Nephron (organoid): ENCODE data around the gene ADRA2A.
A peak's percentile ranks its signal among the peaks of the same experiment; 100 is the strongest.

Experiments used
- H3K27ac Mint-ChIP-seq, 3 experiments: 2 replicates each; pipeline ENCODE4 v1.8.0; 2020; ENCODE audit warnings: mixed read lengths in 3 of 3, mild to moderate bottlenecking in 2 of 3, moderate library complexity in 1 of 3
- H3K27me3 Mint-ChIP-seq: 2 replicates; pipeline ENCODE4 v1.8.0; 2021; ENCODE audit warnings: low read depth, mild to moderate bottlenecking, moderate library complexity, mixed read lengths
- H3K36me3 Mint-ChIP-seq: 2 replicates; pipeline ENCODE4 v1.8.0; 2020; ENCODE audit warnings: low read depth, mixed read lengths
- H3K4me1 Mint-ChIP-seq: 2 replicates; pipeline ENCODE4 v1.8.0; 2020; ENCODE audit warnings: mixed read lengths
- H3K4me3 Mint-ChIP-seq, 3 experiments: 2 replicates each; pipeline ENCODE4 v1.8.0; 2020; ENCODE audit warnings: mild to moderate bottlenecking in 3 of 3, mixed read lengths in 3 of 3, moderate library complexity in 2 of 3
- H3K9me3 Mint-ChIP-seq: 2 replicates; pipeline ENCODE4 v1.8.0; 2020; ENCODE audit warnings: mixed read lengths
- TF ChIP-seq, protein P1 (sequence below), 3 experiments: fragments of 200-600 bp; sonication (generic); IDR thresholded peaks; one replicate each; pipeline ENCODE4 v1.5.0; 2021; ENCODE audit warnings: antibody characterized with exemption in 3 of 3; ENCODE audit not compliant: unreplicated experiment in 3 of 3

ADRA2A gene

GRCh38 chr10:111076682-111077478, at the start of gene ADRA2A:
Gene ADRA2A, plus strand, starts transcription at chr10:111077029. Its CDS starts 968 bp downstream, at chr10:111077997.
- TF ChIP-seq, protein P1, sequence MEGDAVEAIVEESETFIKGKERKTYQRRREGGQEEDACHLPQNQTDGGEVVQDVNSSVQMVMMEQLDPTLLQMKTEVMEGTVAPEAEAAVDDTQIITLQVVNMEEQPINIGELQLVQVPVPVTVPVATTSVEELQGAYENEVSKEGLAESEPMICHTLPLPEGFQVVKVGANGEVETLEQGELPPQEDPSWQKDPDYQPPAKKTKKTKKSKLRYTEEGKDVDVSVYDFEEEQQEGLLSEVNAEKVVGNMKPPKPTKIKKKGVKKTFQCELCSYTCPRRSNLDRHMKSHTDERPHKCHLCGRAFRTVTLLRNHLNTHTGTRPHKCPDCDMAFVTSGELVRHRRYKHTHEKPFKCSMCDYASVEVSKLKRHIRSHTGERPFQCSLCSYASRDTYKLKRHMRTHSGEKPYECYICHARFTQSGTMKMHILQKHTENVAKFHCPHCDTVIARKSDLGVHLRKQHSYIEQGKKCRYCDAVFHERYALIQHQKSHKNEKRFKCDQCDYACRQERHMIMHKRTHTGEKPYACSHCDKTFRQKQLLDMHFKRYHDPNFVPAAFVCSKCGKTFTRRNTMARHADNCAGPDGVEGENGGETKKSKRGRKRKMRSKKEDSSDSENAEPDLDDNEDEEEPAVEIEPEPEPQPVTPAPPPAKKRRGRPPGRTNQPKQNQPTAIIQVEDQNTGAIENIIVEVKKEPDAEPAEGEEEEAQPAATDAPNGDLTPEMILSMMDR (IDR thresholded peaks at IDR 0.05; ENCODE audit: unreplicated experiment in 3 of 3), result no peak
- Mint-ChIP-seq H3K4me1 (peaks cover 27% of the 10 kb centered on the region), H3K4me3 (peak within 1 kb of the TSS; percentile 86 to 88 (median 86)), H3K36me3 (peaks cover 14% of the 10 kb centered on the region), H3K27ac (peak within 1 kb of the TSS in 1 of 3 experiments; percentile 67), H3K9me3 (peaks cover 2% of the 10 kb centered on the region), H3K27me3 (peaks cover 90% of the 10 kb centered on the region)

DNA sequence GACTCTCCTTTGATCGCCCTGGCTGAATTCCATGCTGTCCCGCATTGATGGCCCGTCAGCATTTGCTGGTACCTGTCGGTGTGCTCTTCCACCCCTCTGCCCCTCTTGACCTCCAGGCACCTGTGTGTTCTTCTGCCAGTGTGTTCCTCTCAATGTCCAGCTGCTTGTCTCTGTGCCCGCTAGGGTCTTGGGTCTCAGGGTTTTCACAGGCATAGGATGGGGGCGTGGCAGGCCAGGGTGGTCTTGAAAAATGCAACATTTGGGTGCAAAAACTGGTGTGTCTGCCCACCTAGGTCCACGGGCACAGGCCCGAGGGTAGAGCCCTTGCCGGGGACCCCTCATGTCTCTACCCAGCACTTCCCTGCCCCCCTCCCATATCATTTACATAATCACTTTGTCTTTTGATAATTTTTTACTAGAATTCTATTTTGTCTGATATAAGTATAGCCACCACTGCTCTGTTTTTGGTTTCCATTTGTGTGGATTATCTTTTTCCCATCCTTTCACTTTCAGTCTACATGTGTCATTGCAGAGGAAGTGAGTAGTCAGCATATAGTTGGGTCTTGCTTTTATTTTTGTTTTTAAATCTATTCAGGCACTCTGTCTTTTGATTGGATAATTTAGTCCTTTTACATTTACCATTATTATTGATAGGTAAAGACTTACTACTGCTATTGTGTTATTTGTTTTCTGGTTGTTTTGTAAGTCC, 46.6 kb upstream of the ADRA2A start:
- Mint-ChIP-seq H3K4me3 (no peak overlapping the region), H3K36me3 (peaks cover 58% of the 10 kb centered on the region), H3K4me1 (no peaks in the 10 kb centered on the region), H3K27ac (no peak overlapping the region), H3K27me3 (no peaks in the 10 kb centered on the region), H3K9me3 (peaks cover 40% of the 10 kb centered on the region)
- TF ChIP-seq, protein P1 (IDR thresholded peaks at IDR 0.05; ENCODE audit: unreplicated experiment in 3 of 3), result no peak

DNA sequence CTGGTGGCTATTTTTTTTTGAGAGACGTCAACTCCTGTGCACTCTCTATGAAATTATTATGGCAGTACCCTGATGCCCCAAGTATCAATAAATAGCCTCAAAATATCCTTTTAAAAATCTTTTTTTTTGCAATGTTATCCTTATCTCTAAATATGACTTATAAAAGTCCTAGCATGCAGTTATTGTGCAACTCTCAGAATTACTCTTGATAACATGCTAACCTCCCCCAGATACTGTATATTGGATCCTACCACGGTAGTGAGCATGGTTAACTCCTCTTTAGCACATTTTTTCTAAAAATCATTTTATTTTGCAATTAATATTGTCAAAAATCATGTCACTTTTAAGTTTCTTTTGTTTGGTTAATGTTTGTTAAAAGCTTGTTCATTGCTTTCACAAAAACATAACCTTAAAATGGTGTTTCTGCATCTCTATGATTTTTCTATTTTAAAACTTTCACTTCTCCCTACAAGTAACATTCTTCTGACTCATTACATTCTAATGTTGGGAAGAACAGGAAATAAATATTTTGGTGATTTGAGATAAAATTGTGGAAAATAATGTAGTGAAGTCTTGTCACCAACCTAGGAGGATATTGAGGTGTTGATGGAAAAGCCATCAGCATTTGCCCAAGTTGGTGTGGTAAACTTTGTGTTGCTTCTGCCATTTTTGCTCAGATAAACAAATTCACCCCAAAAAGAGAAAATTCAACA, 42.1 kb upstream of the ADRA2A start:
- TF ChIP-seq, protein P1 (IDR thresholded peaks at IDR 0.05; ENCODE audit: unreplicated experiment in 3 of 3), result no peak
- peaks cover 46% of the 10 kb centered on the region for H3K9me3 Mint-ChIP-seq
- peaks cover 40% of the 10 kb centered on the region for H3K36me3 Mint-ChIP-seq
- H3K4me3 Mint-ChIP-seq, result no peak overlapping the region
- no peaks in the 10 kb centered on the region for H3K4me1 Mint-ChIP-seq
- no peaks in the 10 kb centered on the region for H3K27me3 Mint-ChIP-seq
- H3K27ac Mint-ChIP-seq, result no peak overlapping the region

DNA sequence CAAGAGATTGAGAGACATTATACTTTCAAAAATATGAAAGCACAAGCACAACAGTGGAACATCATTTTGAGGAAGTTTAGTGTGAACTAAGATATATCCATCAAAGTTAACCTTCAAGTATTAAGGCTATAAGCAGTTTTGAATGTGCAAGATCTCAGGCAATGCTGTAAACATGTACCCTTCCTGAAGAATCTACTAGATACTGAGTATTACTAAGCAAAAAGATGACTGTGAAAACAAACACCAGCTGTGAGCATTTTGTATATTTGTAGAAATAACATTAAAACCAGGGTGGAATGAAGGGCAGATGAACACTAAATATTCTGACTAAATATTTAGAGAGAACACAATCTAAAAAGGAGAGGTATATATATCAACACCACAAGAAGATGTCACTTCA, 41.3 kb upstream of the ADRA2A start:
- Mint-ChIP-seq H3K27ac (no peak overlapping the region), H3K27me3 (no peaks in the 10 kb centered on the region), H3K4me3 (no peak overlapping the region), H3K4me1 (no peaks in the 10 kb centered on the region), H3K36me3 (peaks cover 35% of the 10 kb centered on the region), H3K9me3 (peaks cover 44% of the 10 kb centered on the region)
- TF ChIP-seq, protein P1 (IDR thresholded peaks at IDR 0.05; ENCODE audit: unreplicated experiment in 3 of 3), result no peak

DNA sequence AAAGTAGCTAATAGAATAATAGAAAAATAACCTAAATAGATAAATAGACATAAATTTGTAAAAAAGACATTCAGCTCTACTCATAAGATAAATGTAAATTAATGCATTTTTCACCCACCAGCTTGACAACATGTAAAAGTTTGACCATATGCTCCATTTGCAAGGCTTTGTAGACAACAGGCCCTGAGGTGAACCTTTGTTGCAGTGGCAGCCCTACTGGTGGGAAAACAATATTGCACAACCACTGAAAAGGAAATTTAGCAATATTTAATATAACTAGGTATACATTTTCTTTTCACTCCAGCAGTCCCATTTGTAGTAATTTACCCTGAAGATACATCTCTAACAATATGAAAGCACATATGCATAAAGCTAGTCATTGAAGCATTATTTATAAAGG, 39.0 kb upstream of the ADRA2A start:
- Mint-ChIP-seq H3K27me3 (no peaks in the 10 kb centered on the region), H3K36me3 (peaks cover 20% of the 10 kb centered on the region), H3K4me3 (no peak overlapping the region), H3K27ac (no peak overlapping the region), H3K9me3 (peaks cover 53% of the 10 kb centered on the region), H3K4me1 (no peaks in the 10 kb centered on the region)
- TF ChIP-seq, protein P1 (IDR thresholded peaks at IDR 0.05; ENCODE audit: unreplicated experiment in 3 of 3), result peak in 1 of 3 experiments; percentile 12
